Adrenal gland (tissue), 12 donors: ENCODE results near the gene RUFY4. TPM values are rescaled to one million over a fixed set of nuclear protein-coding genes. Genes with fewer than 3 reads are reported as not detected.
A peak's percentile ranks its signal among the peaks of the same experiment; 100 is the strongest.

Experiments used
- DNase-seq, 7 donors: peaks; one replicate each; pipeline ENCODE4 v3.0.0-alpha.2; 2019 to 2020
- H3K27ac ChIP-seq, 5 donors: fragments of 200-600 bp; sonication (generic) in 4 of 5; 1 replicate in 3 of 5; 2 replicates in 2 of 5; pipeline versions ENCODE4 v1.5.1 to v1.8.0; 2016 to 2020; ENCODE audit warnings: mild to moderate bottlenecking in 1 of 5
- H3K27me3 ChIP-seq: fragments of 200-600 bp; 2 replicates; pipeline ENCODE4 v1.8.0; 2021
- H3K36me3 ChIP-seq, 2 donors: fragments of 200-600 bp; replicated peaks in 1 of 2; 1 replicate in 1 of 2; 2 replicates in 1 of 2; pipeline versions ENCODE4 v1.5.1 to v1.8.0; 2018 to 2022
- H3K4me1 ChIP-seq, 2 donors: fragments of 200-600 bp; replicated peaks in 1 of 2; 1 replicate in 1 of 2; 2 replicates in 1 of 2; pipeline versions ENCODE4 v1.5.1 to v1.8.0; 2018 to 2021
- H3K4me3 ChIP-seq, 4 donors: fragments of 200-600 bp; sonication (generic) in 3 of 4; one replicate each; pipeline ENCODE4 v1.5.1; 2016 to 2018
- H3K9me3 ChIP-seq, 3 donors: fragments of 200-600 bp; sonication (generic) in 1 of 3; replicated peaks in 1 of 3; 1 replicate in 2 of 3; 2 replicates in 1 of 3; pipeline versions ENCODE4 v1.5.1 to v1.8.0; 2016 to 2021
- POLR2A ChIP-seq, 2 donors: fragments of 450-650 bp; IDR thresholded peaks; one replicate each; pipeline ENCODE4 v1.6.1; 2017; ENCODE audit warnings: antibody characterized with exemption in 2 of 2, mild to moderate bottlenecking in 2 of 2, moderate library complexity in 1 of 2
- WGBS, 4 donors: extraction: QIAGEN DNeasy Blood & Tissue Kit in 2 of 4; methylation state at CpG; one replicate each; pipeline versions ENCODE4 v1.1.5 to v1.1.7; 2013 to 2017; 5-methylcytosine and 5-hydroxymethylcytosine counted together
- intact Hi-C, 2 donors: fragments of 100-400 bp; cut with DNase I; formaldehyde crosslinking; loops; one replicate each; pipeline versions ENCODE4 v1.14.1 to v1.15.0; 2022 to 2023
- polyA plus RNA-seq, 3 donors: library from polyadenylated mRNA; stranded (reverse); fragments of 200-250 nt in 2 of 3; fragments of 350-450 nt in 1 of 3; fragmentation: Illumina TruSeq in 1 of 3; extraction: RNeasy Lipid Tissue Mini Kit (QIAGEN cat#74804) in 1 of 3; gene quantifications; one replicate each; pipeline ENCODE4 v1.2.3, GENCODE V29; 2013 to 2014
- total RNA-seq, 9 donors: library from RNA; depleted of rRNA in 4 of 9; stranded (reverse); fragments of >200 nt in 4 of 9; fragments of 120-200 nt in 1 of 9; fragmentation: NEBNext Ultra II Directional in 1 of 9; extraction: Animal tissue kit (Norgen Biotek cat#: 25700) in 1 of 9; gene quantifications; one replicate each; pipeline versions ENCODE4 v1.1.0 to v1.2.4, GENCODE V29; 2013 to 2023
- TF ChIP-seq, protein P1 (sequence below), 6 experiments: fragments of 450-650 bp in 4 of 6; fragments of 200-600 bp in 2 of 6; sonication (generic) in 1 of 6; IDR thresholded peaks; 1 replicate in 5 of 6; 2 replicates in 1 of 6; pipeline versions ENCODE4 v1.5.1 to v1.8.0; 2016 to 2021; ENCODE audit warnings: antibody characterized with exemption in 6 of 6, mild to moderate bottlenecking in 2 of 6, moderate library complexity in 1 of 6
- donor health status: healthy with polysubstance abuse.
- donor health status: Bipolar disorder and iron deficiency.
- donor health status: DM: yes; HTN: yes; CAD: no.
- donor health status: DM: no; HTN: no; CAD: no.
- donor health status: DM: no; HTN: no; CAD: no.
- donor health status: DM: yes; HTN: yes; CAD: no.

The RUFY4 gene
- total and polyA plus RNA-seq, 12 donors = 0.09 to 1.9 (median 0.47) TPM; not detected in 3

DNA sequence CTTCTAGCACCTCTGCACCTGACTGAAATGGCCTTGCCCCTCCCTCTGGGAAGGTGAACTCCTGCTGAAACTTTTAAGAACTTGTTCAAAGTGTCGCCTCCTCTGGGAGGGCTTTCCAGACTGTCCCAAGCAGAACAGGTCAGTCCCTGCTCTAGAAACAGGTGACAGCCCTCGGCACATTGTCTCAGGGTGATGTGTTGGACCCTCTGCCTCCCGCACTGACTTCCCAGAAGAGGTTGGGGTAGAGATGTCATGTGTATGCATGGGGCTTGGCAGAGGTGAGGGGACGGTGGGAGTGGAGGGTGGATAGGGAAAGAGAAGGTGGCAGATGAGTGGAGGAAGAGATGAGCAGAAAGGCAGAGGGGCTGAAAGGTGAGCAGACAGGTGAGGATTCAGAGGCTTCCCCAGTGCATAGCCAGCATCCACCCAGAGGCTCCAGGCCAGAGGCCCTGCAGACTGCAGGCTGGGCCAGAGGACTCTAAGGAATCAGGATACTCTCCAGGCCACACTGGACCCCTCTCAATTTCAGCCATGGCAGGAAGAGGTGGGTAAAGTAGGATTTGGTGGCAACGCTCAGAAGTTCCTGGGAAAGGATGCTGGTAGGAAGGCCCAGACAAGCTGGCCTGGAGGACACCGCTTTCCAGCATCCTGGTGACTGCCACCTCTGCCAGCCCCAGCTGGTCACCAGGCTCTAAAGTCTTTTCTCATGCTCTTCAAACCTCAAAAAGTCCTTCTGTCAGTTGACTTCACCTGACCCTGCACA, 41.4 kb upstream of the RUFY4 start:
- Histone ChIP-seq H3K4me1 (no peaks in the 10 kb centered on the region), H3K4me3 (no peak overlapping the region), H3K9me3 (no peaks in the 10 kb centered on the region), H3K27me3 (no peaks in the 10 kb centered on the region), H3K27ac (no peak overlapping the region), H3K36me3 (no peaks in the 10 kb centered on the region)
- 93 to 98% (median 96%) methylated on average over 6 of the region's 6 CpGs for WGBS, 4 donors
- peak in 2 of 7 donors; percentile 9 to 13 for DNase-seq
- no peak for TF ChIP-seq POLR2A (IDR thresholded peaks at IDR 0.05)
- TF ChIP-seq, protein P1, sequence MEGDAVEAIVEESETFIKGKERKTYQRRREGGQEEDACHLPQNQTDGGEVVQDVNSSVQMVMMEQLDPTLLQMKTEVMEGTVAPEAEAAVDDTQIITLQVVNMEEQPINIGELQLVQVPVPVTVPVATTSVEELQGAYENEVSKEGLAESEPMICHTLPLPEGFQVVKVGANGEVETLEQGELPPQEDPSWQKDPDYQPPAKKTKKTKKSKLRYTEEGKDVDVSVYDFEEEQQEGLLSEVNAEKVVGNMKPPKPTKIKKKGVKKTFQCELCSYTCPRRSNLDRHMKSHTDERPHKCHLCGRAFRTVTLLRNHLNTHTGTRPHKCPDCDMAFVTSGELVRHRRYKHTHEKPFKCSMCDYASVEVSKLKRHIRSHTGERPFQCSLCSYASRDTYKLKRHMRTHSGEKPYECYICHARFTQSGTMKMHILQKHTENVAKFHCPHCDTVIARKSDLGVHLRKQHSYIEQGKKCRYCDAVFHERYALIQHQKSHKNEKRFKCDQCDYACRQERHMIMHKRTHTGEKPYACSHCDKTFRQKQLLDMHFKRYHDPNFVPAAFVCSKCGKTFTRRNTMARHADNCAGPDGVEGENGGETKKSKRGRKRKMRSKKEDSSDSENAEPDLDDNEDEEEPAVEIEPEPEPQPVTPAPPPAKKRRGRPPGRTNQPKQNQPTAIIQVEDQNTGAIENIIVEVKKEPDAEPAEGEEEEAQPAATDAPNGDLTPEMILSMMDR (IDR thresholded peaks at IDR 0.05) = no peak
- intact Hi-C loops = no loop called here

DNA sequence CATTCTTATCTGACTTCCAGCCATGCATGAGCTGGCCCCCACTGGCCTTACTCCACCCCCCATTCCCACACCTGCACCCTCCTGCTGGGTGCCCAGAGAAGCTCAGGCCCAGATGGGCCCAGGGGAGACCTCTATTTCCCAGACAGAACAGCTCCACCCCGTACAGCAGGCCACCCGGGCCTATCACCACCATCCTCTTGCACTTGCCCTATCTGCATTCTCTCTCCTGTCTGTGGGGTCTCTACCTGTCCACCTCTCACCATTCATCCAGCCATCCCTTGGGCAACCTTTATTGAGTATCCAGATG, 40.9 kb upstream of the RUFY4 start:
- DNase-seq = peak in 3 of 7 donors; percentile 5 to 38 (median 8)

DNA sequence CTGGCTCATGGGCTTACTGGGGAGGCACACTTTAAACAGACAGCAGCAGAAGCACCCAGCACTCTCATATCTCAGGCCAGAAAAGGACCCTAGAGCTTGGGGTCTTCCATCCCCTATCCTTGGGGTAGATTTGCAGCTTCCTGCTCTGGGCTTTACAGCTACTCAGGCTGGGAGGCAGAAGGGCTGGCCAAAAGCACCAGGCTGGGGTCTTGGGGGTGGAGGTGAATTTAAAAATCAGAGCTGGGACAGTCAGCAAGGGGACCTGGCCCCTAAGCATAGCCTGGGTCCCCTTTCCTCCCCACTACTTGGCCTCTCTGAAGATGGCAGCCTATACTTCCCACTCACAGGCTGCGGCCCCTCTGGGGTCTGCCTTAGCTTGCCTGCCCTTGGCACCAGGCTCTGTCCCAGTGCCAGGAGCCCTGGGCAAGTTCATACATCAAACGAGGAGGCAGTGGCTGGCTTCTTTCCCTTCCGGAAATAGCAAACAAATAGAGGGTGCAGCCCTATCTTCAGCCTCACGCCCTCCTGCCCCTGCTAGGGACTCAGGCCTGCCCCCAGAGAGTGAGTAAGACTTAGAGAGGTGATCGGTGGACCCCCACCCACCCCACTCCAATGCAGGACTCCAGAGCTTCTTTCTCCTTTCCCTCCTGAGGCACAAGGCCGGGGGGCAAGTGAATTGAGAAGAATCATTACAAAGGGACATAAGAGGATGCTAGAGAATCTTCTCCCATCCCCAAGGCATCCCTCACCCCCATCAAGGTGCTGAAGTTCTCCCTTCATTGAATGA, 40.3 kb upstream of the RUFY4 start:
- no peaks in the 10 kb centered on the region for H3K36me3 ChIP-seq
- no peaks in the 10 kb centered on the region for H3K27me3 ChIP-seq
- 69 to 80% (median 71%) methylated on average over 1 to 6 of the region's 6 CpGs for WGBS, 4 donors
- H3K4me3 ChIP-seq = no peak overlapping the region
- no peaks in the 10 kb centered on the region for H3K9me3 ChIP-seq
- H3K27ac ChIP-seq = no peak overlapping the region
- no peaks in the 10 kb centered on the region for H3K4me1 ChIP-seq
- DNase-seq = peak in 2 of 7 donors; percentile 7 to 15
- TF ChIP-seq, protein P1 (IDR thresholded peaks at IDR 0.05) = no peak
- TF ChIP-seq POLR2A (IDR thresholded peaks at IDR 0.05) = no peak
- intact Hi-C loops = no loop called here

More for the DNA sequence above, 40.9 kb upstream of the RUFY4 start:
- intact Hi-C loops = no loop called here
- Histone ChIP-seq H3K9me3 (no peaks in the 10 kb centered on the region), H3K36me3 (no peaks in the 10 kb centered on the region), H3K4me1 (no peaks in the 10 kb centered on the region), H3K27me3 (no peaks in the 10 kb centered on the region), H3K27ac (no peak overlapping the region), H3K4me3 (no peak overlapping the region)
- WGBS, 4 donors = 91 to 100% (median 95%) methylated on average over 2 of the region's 2 CpGs
- TF ChIP-seq, protein P1 (IDR thresholded peaks at IDR 0.05) = no peak
- no peak for TF ChIP-seq POLR2A (IDR thresholded peaks at IDR 0.05)
